Cardiac muscle cell (in vitro differentiated cells and primary cell): ENCODE data around the gene TMEM26. TPM values are rescaled to one million over a fixed set of nuclear protein-coding genes. Genes with fewer than 3 reads are reported as not detected.

Source experiments
- DNase-seq, 2 donors: peaks; one replicate each; pipeline versions ENCODE4 v3.0.0 to v3.0.0-alpha.2; 2010 to 2017; ENCODE audit warnings: low read depth in 1 of 2, low spot score in 1 of 2
- H3K27ac ChIP-seq: fragments of 200-600 bp; sonication (generic); 2 replicates; pipeline ENCODE4 v1.5.1; 2016
- H3K27me3 ChIP-seq: fragments of 200-600 bp; sonication (generic); 2 replicates; pipeline ENCODE4 v1.6.0; 2016; ENCODE audit warnings: control low read depth
- H3K36me3 ChIP-seq: fragments of 200-600 bp; sonication (generic); 2 replicates; pipeline ENCODE4 v1.5.1; 2016; ENCODE audit warnings: control low read depth
- H3K4me1 ChIP-seq: fragments of 200-600 bp; sonication (generic); 2 replicates; pipeline ENCODE4 v1.8.1; 2017; ENCODE audit warnings: low read depth, mild to moderate bottlenecking, mixed run types
- H3K4me3 ChIP-seq: fragments of 200-600 bp; sonication (generic); 2 replicates; pipeline ENCODE4 v1.5.1; 2016; ENCODE audit warnings: mild to moderate bottlenecking
- H3K9me3 ChIP-seq: fragments of 200-600 bp; sonication (generic); 2 replicates; pipeline ENCODE4 v1.5.1; 2017; ENCODE audit warnings: low read depth, mild to moderate bottlenecking, control low read depth
- polyA plus RNA-seq: library from polyadenylated mRNA; unstranded; fragments of >200 nt; fragmentation: Nextera tagmentation; extraction: Ambion mirVana; gene quantifications from 2 replicates; pipeline ENCODE4 v1.2.1, GENCODE V29; 2016
- total RNA-seq: library from RNA; depleted of rRNA; stranded (reverse); fragments of >200 nt; gene quantifications from 2 replicates; pipeline ENCODE4 v1.2.3, GENCODE V29; 2016
- TF ChIP-seq, protein P1 (sequence below): IDR thresholded peaks from 2 replicates; pipeline ENCODE4 v1.5.1; 2012; ENCODE audit warnings: low read depth, mild to moderate bottlenecking, low read length

Gene TMEM26
- total and polyA plus RNA-seq, 2 experiments from 2014 or later = 1.1 to 1.2 TPM

DNA sequence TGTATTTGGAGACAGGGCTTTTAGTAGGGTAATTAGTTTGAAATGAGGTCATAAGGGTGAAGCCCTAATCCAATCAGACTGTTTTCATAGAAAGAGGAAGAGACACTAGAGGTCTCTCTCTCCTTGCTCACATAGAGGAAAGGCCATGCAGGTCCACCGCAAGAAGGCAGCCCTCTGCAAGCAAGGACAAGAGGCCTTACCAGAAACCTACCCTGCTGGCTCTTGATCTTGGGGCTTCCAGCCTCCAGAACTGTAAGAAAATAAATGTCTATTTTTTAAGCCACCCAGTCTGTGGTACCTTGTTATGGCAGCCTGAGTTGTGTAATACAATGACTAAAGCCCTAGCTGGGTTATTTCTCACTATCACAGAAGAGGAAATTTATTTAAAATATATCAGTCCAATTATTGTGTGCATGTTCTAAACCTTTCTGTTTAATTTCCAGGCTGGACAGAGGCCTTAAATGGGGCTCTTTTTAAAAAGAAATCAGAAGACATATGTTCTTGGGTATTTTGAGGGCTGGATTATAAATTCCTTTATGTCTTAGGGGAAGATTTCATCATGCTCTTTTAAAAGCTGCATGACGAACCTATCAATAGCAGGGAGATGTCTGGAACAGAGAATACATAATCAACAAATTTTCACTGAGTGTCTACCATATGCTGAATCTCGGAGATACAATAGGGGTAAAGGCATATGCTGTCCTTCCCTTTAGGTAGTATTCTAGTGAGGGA lies 12.9 kb upstream of the TMEM26 start:
- peak in 1 of 2 donors; percentile 26 for DNase-seq
- no peaks in the 10 kb centered on the region for H3K36me3 ChIP-seq
- TF ChIP-seq, protein P1, sequence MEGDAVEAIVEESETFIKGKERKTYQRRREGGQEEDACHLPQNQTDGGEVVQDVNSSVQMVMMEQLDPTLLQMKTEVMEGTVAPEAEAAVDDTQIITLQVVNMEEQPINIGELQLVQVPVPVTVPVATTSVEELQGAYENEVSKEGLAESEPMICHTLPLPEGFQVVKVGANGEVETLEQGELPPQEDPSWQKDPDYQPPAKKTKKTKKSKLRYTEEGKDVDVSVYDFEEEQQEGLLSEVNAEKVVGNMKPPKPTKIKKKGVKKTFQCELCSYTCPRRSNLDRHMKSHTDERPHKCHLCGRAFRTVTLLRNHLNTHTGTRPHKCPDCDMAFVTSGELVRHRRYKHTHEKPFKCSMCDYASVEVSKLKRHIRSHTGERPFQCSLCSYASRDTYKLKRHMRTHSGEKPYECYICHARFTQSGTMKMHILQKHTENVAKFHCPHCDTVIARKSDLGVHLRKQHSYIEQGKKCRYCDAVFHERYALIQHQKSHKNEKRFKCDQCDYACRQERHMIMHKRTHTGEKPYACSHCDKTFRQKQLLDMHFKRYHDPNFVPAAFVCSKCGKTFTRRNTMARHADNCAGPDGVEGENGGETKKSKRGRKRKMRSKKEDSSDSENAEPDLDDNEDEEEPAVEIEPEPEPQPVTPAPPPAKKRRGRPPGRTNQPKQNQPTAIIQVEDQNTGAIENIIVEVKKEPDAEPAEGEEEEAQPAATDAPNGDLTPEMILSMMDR = no peak

DNA sequence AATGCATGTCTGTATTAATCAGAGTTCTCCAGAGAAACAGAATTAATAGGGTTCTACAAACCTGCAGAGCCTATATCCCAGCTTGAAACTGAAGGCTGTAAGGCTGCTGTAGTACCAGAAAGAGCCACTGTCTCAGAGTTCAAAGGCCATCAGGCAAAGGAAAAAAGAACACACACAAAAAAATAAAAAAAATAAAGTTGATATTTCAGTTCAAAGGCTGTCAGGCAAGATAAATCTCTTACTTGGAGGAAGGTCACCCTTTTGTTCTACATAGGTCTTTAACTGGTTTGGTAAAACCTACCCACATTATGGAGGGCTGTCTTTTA lies 12.0 kb upstream of the TMEM26 start:
- no peak overlapping the region for H3K4me3 ChIP-seq
- H3K4me1 ChIP-seq = no peaks in the 10 kb centered on the region
- H3K27me3 ChIP-seq = no peaks in the 10 kb centered on the region
- TF ChIP-seq, protein P1 = no peak
- no peak overlapping the region for H3K27ac ChIP-seq
- no peak for DNase-seq
- no peaks in the 10 kb centered on the region for H3K36me3 ChIP-seq
- H3K9me3 ChIP-seq = no peaks in the 10 kb centered on the region

More for the DNA sequence above, 12.9 kb upstream of the TMEM26 start:
- no peaks in the 10 kb centered on the region for H3K4me1 ChIP-seq
- no peaks in the 10 kb centered on the region for H3K9me3 ChIP-seq
- no peak overlapping the region for H3K4me3 ChIP-seq
- H3K27ac ChIP-seq = no peak overlapping the region
- H3K27me3 ChIP-seq = no peaks in the 10 kb centered on the region

DNA sequence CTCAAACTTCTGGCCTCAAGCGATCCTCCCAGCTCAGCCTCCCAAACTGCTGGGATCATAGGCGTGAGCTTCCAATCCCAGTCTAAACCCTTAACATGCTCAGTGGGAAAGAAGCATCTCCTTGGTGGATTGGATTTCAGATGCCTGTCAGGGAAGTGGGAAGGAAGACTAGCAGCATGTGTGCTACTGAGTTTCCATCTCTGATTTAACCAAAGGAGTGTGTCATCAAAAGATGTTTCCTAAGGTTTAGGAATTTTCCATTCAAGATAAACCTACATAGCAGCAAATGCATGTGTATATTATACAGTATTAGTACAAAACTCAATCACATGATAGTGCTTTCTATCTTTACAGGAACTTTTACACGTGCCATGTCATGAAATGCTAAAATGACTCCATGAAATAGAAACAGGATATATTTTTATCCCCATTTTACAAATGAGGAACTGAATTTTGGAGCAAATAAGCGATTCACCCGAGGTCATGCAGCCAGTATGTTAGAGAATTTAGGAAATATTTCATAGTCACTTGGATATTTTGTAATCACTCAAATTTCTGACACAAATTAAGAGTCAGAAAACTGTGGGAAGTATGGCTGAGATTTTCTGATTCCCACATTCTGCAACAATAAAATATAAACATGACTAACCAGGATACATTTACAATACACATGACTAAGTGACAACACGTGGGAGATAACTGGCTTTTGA lies 11.4 kb upstream of the TMEM26 start:
- DNase-seq = peak in 1 of 2 donors; percentile 54
- TF ChIP-seq, protein P1 = no peak
- H3K27ac ChIP-seq = no peak overlapping the region
- no peaks in the 10 kb centered on the region for H3K4me1 ChIP-seq
- no peaks in the 10 kb centered on the region for H3K36me3 ChIP-seq
- H3K4me3 ChIP-seq = no peak overlapping the region
- no peaks in the 10 kb centered on the region for H3K9me3 ChIP-seq
- H3K27me3 ChIP-seq = no peaks in the 10 kb centered on the region

DNA sequence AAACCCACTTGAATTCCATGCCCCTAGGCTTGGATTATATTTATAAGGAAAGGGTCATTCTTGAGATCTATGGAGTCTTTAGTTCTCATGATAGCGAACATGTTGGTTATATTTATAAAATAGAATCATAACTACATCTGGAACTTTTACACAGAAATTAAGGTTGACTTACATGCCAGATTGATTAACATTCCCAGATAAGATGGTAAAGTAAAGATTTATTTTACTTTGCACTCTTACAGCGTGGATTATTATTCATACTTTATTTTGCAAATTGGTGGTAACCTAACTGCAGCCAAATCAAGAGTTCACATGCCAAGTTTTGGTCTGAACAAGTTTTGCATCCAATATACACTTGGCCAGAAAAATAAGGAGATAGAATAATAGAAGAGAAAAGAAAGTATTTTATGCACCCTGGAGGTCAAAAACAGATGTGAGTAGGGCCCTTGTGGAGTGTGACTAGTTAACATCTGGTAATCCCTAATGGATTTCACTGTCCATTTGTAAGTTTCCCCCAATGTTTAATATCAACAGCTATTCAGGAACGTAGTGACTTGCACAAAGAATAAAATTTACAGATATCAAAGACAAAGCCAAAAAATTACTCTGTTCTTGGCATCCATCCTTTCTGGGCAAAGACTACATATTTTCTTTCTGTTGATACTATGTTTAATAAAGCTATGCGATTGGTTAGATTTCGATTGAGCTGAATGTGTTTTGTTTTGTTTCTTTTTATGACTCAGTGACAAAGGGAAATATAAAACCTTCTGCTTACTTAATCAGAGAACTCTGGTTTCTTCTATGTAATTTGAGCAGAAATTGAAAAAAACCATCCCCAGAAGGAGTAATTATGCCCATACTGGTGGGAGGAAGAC lies 10.1 kb upstream of the TMEM26 start:
- Histone ChIP-seq H3K36me3 (no peaks in the 10 kb centered on the region), H3K9me3 (no peaks in the 10 kb centered on the region), H3K27ac (no peak overlapping the region), H3K27me3 (no peaks in the 10 kb centered on the region), H3K4me1 (no peaks in the 10 kb centered on the region), H3K4me3 (no peak overlapping the region)
- peak in 1 of 2 donors; percentile 72 for DNase-seq
- TF ChIP-seq, protein P1 = no peak

DNA sequence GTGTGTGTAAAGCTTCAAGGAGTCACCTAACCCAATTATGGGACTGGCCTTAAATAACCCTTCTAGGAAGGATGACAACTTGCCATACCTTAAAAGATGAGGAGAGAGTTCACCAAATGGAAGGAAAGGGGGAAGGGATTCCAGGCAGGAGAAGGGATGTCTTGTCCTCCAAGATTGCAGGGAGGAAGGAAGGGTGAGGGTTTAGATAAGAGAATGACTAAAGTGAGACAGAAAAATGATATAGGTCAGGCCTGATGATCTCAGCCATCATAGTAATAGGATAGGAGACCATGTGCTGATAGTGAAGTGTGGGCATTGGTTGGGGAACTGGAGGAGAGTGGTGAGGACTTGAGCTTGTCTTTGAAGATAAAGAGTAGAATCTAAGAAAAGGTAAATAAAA lies 7.7 kb upstream of the TMEM26 start:
- no peak overlapping the region for H3K4me3 ChIP-seq
- H3K9me3 ChIP-seq = no peaks in the 10 kb centered on the region
- H3K27ac ChIP-seq = no peak overlapping the region
- DNase-seq = no peak
- no peaks in the 10 kb centered on the region for H3K36me3 ChIP-seq
- H3K4me1 ChIP-seq = peaks cover 7% of the 10 kb centered on the region
- TF ChIP-seq, protein P1 = no peak
- H3K27me3 ChIP-seq = no peaks in the 10 kb centered on the region
